K562 (cell line): ENCODE results near the gene TSPAN15. TPM values are rescaled to one million over a fixed set of nuclear protein-coding genes. Genes with fewer than 3 reads are reported as not detected.

Experiments used
- ATAC-seq: fragments of 200-7000 bp; cut with Tn5 transposase; 3 replicates; pipeline ENCODE4 v1.9.1; 2020; ENCODE audit warnings: moderate library complexity
- BruUV-seq: library from RNA; stranded (reverse); fragments of 400-500 nt; replicated peaks from 2 replicates; lab custom pipeline; 2021; lab: Mats Ljungman, UMichigan
- CTCF ChIA-PET: fragments of 300-600 bp; formaldehyde crosslinking; extraction: SDS; loops from one replicate; lab custom pipeline; 2021; ENCODE audit warnings: low intra/inter-chr PET ratio; lab: Yijun Ruan, JAX
- POLR2A ChIA-PET: fragments of 300-600, 350-650 bp; sonication (Branson Sonifier 250); formaldehyde crosslinking; extraction: SDS; loops from one replicate; lab custom pipeline; 2021; ENCODE audit warnings: antibody characterized with exemption, inconsistent platforms; lab: Yijun Ruan, JAX
- DNase-seq, 4 experiments: peaks; one replicate each; pipeline versions ENCODE4 v3.0.0 to v3.0.0-alpha.2; 2011 to 2018; ENCODE audit warnings: low spot score in 3 of 4, mixed read lengths in 3 of 4; ENCODE audit errors: extremely low read depth in 1 of 4
- FAIRE-seq: peaks from 2 replicates; lab custom pipeline; 2011; peaks lifted over from hg19 to GRCh38; lab: Jason Lieb, UNC
- H2AFZ ChIP-seq: 2 replicates; pipeline ENCODE4 v1.6.0; 2011; ENCODE audit warnings: low read depth, low read length, control low read depth, inconsistent platforms
- H3K27ac ChIP-seq: fragments of 200-600 bp; 3 replicates; pipeline ENCODE4 v1.8.0; 2011; ENCODE audit warnings: low read depth, mild to moderate bottlenecking, control low read depth, inconsistent platforms, low read length, moderate library complexity, mixed read lengths; ENCODE audit errors: extremely low read depth
- H3K27me3 ChIP-seq, 2 experiments: fragments of 300-600 bp in 1 of 2; 2 replicates in 1 of 2; 3 replicates in 1 of 2; pipeline versions ENCODE4 v1.6.0 to v1.8.0; 2011; ENCODE audit warnings: inconsistent platforms in 2 of 2, low read length in 2 of 2, mild to moderate bottlenecking in 1 of 2, mixed read lengths in 1 of 2, moderate library complexity in 1 of 2; ENCODE audit not compliant: control insufficient read depth in 2 of 2, insufficient read depth in 2 of 2
- H3K36me3 ChIP-seq: fragments of 300-600 bp; 3 replicates; pipeline ENCODE4 v1.8.0; 2011; ENCODE audit warnings: mild to moderate bottlenecking, low read length, inconsistent platforms; ENCODE audit not compliant: control insufficient read depth, insufficient read depth
- H3K4me1 ChIP-seq, 2 experiments: fragments of 200-600 bp in 1 of 2; replicated peaks in 1 of 2; 2 replicates in 1 of 2; 3 replicates in 1 of 2; pipeline versions ENCODE4 v1.5.1 to v1.8.0; 2011; ENCODE audit warnings: inconsistent platforms in 2 of 2, low read length in 2 of 2, mild to moderate bottlenecking in 1 of 2, mixed read lengths in 1 of 2, moderate library complexity in 1 of 2; ENCODE audit not compliant: control insufficient read depth in 2 of 2, insufficient read depth in 2 of 2
- H3K4me2 ChIP-seq: 2 replicates; pipeline ENCODE4 v1.6.1; 2011; ENCODE audit warnings: low read length, control low read depth, inconsistent platforms, mixed read lengths; ENCODE audit not compliant: insufficient read depth
- H3K4me3 ChIP-seq: fragments of 200-600 bp; sonication (generic), shearing (Covaris generic); 2 replicates; pipeline ENCODE4 v1.5.1; 2016; ENCODE audit warnings: control low read depth, inconsistent platforms
- H3K79me2 ChIP-seq: fragments of 200-600 bp; 3 replicates; pipeline ENCODE4 v1.8.0; 2011; ENCODE audit warnings: low read length, inconsistent platforms; ENCODE audit not compliant: control insufficient read depth, insufficient read depth
- H3K9ac ChIP-seq, 2 experiments: 2 replicates each; pipeline versions ENCODE4 v1.6.0 to v1.6.1; 2011; ENCODE audit warnings: low read depth in 2 of 2, low read length in 2 of 2, control low read depth in 1 of 2, inconsistent platforms in 1 of 2, mild to moderate bottlenecking in 1 of 2, mixed read lengths in 1 of 2; ENCODE audit not compliant: insufficient read depth in 1 of 2
- H3K9me1 ChIP-seq: one replicate; pipeline ENCODE4 v1.6.0; 2011; ENCODE audit warnings: inconsistent platforms, mild to moderate bottlenecking, low read length, moderate library complexity; ENCODE audit not compliant: control insufficient read depth, insufficient read depth
- H3K9me3 ChIP-seq: replicated peaks from 2 replicates; pipeline ENCODE4 v1.5.1; 2011; ENCODE audit warnings: low read depth, low read length, inconsistent platforms; ENCODE audit not compliant: control insufficient read depth, insufficient read depth
- H4K20me1 ChIP-seq: replicated peaks from 2 replicates; pipeline ENCODE4 v1.6.1; 2011; ENCODE audit warnings: low read length, inconsistent platforms, mixed read lengths; ENCODE audit not compliant: control insufficient read depth, insufficient read depth
- CBFA2T3 ChIP-seq: fragments of 450-650 bp; IDR thresholded peaks from 2 replicates; pipeline ENCODE4 v1.6.1; 2017
- MYNN ChIP-seq, 2 experiments: sonication (generic); formaldehyde crosslinking in 1 of 2; IDR thresholded peaks; 2 replicates each; pipeline versions ENCODE4 v1.5.0 to v1.6.1; 2016 to 2020; ENCODE audit warnings: antibody characterized with exemption in 1 of 2, missing genetic modification reagents in 1 of 2
- POLR3A ChIP-seq: IDR thresholded peaks from 2 replicates; pipeline ENCODE4 v1.6.1; 2011; ENCODE audit warnings: borderline replicate concordance, mild to moderate bottlenecking, moderate library complexity; ENCODE audit not compliant: insufficient read length, insufficient read depth; ENCODE audit errors: extremely low read depth
- PPARD ChIP-seq: fragments of 250-450 bp; sonication (Bioruptor Pico); IDR thresholded peaks from 2 replicates; pipeline ENCODE4 v1.8.0; 2022; ENCODE audit warnings: inconsistent platforms, mild to moderate bottlenecking, moderate library complexity
- THRAP3 ChIP-seq: fragments of 450-650 bp; IDR thresholded peaks from 2 replicates; pipeline ENCODE4 v1.6.1; 2016; ENCODE audit warnings: mild to moderate bottlenecking, inconsistent platforms, borderline replicate concordance
- WGBS: fragments of 100-300 bp; shearing (Covaris generic); methylation state at CpG from one replicate; pipeline ENCODE4 v1.1.6; 2016; ENCODE audit warnings: low coverage, mixed read lengths; ENCODE audit not compliant: insufficient coverage; ENCODE audit errors: missing lambda C conversion rate; 5-methylcytosine and 5-hydroxymethylcytosine counted together
- in situ Hi-C: fragments of 300-500 bp; cut with MboI; formaldehyde crosslinking; loops from 4 replicates; pipeline ENCODE4 v1.15.0; 2018; ENCODE audit warnings: inconsistent platforms, mixed read lengths
- intact Hi-C: fragments of 100-400 bp; cut with micrococcal nuclease; formaldehyde crosslinking; loops from 2 replicates; pipeline ENCODE4 v1.14.2; 2022
- polyA plus RNA-seq, 8 experiments: library from polyadenylated mRNA; depleted of rRNA in 4 of 8; stranded (reverse) in 5 of 8; unstranded in 3 of 8; fragments of >200 nt; fragmentation: Nextera tagmentation in 2 of 8; fragmentation: Illumina TruSeq in 1 of 8; extraction: Ambion mirVana in 2 of 8; extraction: Trizol in 1 of 8; gene quantifications; 2 replicates each; pipeline versions ENCODE4 v1.2.1 to v1.2.3, GENCODE V29; 2011 to 2014; ENCODE audit warnings: inconsistent platforms in 1 of 8, missing spikeins in 1 of 8
- total RNA-seq, 7 experiments: library from RNA; depleted of rRNA in 6 of 7; stranded (reverse); fragments of >200 nt in 6 of 7; fragmentation: Illumina TruSeq in 2 of 7; extraction: Trizol in 2 of 7; gene quantifications; 2 replicates each; pipeline versions ENCODE4 v1.2.1 to v1.2.3, GENCODE V29; 2011 to 2021; ENCODE audit warnings: low replicate concordance in 1 of 7
- TF ChIP-seq, protein P1 (sequence below): fragments of 450-650 bp; IDR thresholded peaks from 2 replicates; pipeline ENCODE4 v1.6.1; 2016
- TF ChIP-seq, protein P2 (sequence below): fragments of 450-650 bp; IDR thresholded peaks from 2 replicates; pipeline ENCODE4 v1.6.1; 2017; ENCODE audit warnings: mild to moderate bottlenecking, moderate library complexity

TSPAN15 gene
- total and polyA plus RNA-seq, 9 of the 15 experiments (the other 6 are each of a cell fraction or from before 2014, with no cell fraction given): 0.33 to 1.0 (median 0.45) TPM; not detected in 2

DNA sequence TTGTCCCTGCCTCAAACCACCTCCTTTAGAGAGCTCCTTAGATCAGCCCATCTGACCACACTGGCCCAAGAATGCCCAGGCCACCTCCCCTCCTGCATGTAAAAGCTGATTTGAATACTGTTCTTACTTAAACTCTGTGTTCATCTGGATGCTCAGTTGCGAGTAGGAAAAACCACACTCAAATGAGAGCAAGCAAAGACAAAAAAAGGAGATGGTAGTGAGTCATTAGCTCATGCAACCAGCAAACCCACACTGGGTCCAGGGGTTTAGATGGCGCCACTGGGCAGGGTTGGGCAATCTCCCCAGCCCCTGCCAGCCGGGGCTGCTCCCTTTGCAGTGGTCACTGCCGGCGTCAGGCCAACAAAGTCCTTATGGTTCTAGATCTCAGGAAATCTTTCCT, 32.7 kb downstream of the TSPAN15 start:
- no peak for FAIRE-seq
- peaks cover 36 to 75% of the 10 kb centered on the region in 2 experiments for H3K27me3 ChIP-seq
- H3K9ac ChIP-seq: peak overlapping the region in 1 of 2 experiments; percentile 40; a peak in 1 of 4 replicates
- ChIA-PET CTCF (no interaction called here), POLR2A (interaction anchor here (0.5 to 0.9 kb wide), 5 partner anchors 12 to 152 kb away, joined by 3 to 4 read pairs (median 3); no protein-coding TSS in a partner anchor)
- BruUV-seq: no TSS peak
- no peaks in the 10 kb centered on the region for H3K9me1 ChIP-seq
- peaks cover 3% of the 10 kb centered on the region; the same call in 1 of the 2 replicates for H4K20me1 ChIP-seq
- H3K4me2 ChIP-seq: no peak overlapping the region
- no peak overlapping the region for H3K27ac ChIP-seq
- ATAC-seq: no peak
- no peaks in the 10 kb centered on the region; the same call in 1 of the 2 replicates for H3K9me3 ChIP-seq
- no peaks in the 10 kb centered on the region for H3K4me1 ChIP-seq
- DNase-seq: no peak
- no peak overlapping the region for H2AFZ ChIP-seq
- TF ChIP-seq, protein P1, sequence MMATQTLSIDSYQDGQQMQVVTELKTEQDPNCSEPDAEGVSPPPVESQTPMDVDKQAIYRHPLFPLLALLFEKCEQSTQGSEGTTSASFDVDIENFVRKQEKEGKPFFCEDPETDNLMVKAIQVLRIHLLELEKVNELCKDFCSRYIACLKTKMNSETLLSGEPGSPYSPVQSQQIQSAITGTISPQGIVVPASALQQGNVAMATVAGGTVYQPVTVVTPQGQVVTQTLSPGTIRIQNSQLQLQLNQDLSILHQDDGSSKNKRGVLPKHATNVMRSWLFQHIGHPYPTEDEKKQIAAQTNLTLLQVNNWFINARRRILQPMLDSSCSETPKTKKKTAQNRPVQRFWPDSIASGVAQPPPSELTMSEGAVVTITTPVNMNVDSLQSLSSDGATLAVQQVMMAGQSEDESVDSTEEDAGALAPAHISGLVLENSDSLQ: no peak
- TF ChIP-seq MYNN (IDR thresholded peaks at IDR 0.05) (no peak), MYNN (CRISPR knock-in tag; IDR thresholded peaks at IDR 0.05) (no peak), PPARD (CRISPR knock-in tag) (no peak), POLR3A (no peak), THRAP3 (no peak), CBFA2T3 (no peak)
- TF ChIP-seq, protein P2, sequence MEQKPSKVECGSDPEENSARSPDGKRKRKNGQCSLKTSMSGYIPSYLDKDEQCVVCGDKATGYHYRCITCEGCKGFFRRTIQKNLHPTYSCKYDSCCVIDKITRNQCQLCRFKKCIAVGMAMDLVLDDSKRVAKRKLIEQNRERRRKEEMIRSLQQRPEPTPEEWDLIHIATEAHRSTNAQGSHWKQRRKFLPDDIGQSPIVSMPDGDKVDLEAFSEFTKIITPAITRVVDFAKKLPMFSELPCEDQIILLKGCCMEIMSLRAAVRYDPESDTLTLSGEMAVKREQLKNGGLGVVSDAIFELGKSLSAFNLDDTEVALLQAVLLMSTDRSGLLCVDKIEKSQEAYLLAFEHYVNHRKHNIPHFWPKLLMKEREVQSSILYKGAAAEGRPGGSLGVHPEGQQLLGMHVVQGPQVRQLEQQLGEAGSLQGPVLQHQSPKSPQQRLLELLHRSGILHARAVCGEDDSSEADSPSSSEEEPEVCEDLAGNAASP: no peak
- no peak overlapping the region for H3K4me3 ChIP-seq
- intact Hi-C loops: no loop called here
- WGBS: 6% methylated on average over 5 of the region's 5 CpGs
- no peaks in the 10 kb centered on the region for H3K36me3 ChIP-seq
- in situ Hi-C loops: no loop called here
- H3K79me2 ChIP-seq: no peaks in the 10 kb centered on the region
